NCI-H2196 (cell line): Measurements from ENCODE around the gene WDR82.

Experiments used
- DNase-seq: peaks from one replicate; lab custom pipeline; 2025; ENCODE audit not compliant: unreplicated experiment; lab: John Stamatoyannopoulos, UW

The WDR82 gene

DNA sequence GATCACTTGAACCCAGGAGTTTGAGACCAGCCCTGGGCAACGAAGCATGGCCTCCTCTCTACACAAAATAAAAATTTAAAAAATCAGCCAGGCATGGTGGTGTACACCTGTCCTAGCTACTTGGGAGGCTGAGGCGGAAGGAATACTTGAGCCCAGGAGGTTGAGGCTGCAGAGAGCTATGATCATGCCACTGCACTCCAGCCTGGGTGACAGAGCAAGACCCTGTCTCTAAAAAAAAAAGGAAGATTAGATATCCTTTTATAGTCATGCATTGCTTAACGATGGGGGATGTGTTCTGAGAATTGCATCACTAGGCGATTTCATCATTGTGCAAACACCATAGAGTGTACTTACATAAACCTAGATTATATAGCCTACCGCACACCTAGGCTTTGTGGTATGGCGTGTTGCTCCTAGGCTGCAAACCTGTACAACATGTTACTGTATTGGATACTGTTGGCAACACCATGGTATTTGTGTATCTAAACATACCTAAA, 67.9 kb downstream of the WDR82 start:
- DNase-seq = no peak

GRCh38 chr3:52210037-52210436, 68.4 kb downstream of the WDR82 start:
- DNase-seq = no peak

DNA sequence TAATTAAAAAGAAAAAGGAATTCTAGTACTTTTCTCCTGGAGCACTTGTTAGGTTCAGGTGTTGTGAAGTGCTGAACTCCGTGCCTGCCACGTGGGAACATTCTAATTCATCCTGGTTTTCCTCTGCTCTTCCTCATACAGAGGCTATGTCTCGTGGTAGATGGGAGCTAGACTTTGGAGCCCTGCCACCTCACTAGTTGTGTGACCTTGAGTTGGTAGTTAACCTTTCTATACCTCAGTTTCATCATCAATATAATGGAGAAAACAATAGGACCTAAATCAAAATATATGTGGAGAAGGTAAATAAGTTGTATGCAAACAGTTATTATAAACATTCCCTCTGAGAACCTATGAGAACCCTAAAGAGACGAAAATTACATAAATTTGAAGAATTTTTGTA, 69.9 kb downstream of the WDR82 start:
- DNase-seq = no peak

DNA sequence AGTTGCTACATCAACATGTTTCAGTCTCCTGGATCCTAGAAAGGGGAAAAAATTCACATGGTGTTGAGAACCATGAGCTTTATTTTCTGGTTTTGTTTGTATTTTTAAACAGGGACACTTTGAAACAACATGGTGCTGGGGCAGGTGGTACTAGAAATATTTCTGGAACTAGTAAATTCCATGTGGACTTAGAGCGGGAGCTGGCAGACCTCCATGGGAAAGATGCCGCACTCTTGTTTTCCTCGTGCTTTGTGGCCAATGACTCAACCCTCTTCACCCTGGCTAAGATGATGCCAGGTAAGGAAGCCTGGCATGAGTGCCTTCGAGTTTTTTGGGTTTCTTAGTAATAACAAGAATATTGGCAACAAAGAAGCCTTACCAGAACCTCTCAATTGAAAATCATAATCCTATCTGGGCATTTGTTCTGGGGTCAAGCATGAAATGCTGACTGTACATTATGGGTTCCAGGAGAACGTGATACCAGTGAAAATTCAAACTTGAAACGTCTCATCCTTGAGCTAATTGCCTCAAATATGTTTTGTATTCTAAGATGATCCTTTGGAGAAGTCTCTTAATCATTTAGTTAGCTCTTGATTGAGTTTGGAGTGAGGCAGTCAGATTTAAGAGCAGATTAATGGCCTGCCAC, 72.6 kb downstream of the WDR82 start:
- no peak for DNase-seq
